HG03460 (cell line): Measurements from ENCODE around the gene NTMT1.

ENCODE experiments used
- ATAC-seq: cut with Tn5 transposase; IDR thresholded peaks from one replicate; pipeline ENCODE4 v1.9.1; 2021; ENCODE audit not compliant: unreplicated experiment

NTMT1 gene

DNA sequence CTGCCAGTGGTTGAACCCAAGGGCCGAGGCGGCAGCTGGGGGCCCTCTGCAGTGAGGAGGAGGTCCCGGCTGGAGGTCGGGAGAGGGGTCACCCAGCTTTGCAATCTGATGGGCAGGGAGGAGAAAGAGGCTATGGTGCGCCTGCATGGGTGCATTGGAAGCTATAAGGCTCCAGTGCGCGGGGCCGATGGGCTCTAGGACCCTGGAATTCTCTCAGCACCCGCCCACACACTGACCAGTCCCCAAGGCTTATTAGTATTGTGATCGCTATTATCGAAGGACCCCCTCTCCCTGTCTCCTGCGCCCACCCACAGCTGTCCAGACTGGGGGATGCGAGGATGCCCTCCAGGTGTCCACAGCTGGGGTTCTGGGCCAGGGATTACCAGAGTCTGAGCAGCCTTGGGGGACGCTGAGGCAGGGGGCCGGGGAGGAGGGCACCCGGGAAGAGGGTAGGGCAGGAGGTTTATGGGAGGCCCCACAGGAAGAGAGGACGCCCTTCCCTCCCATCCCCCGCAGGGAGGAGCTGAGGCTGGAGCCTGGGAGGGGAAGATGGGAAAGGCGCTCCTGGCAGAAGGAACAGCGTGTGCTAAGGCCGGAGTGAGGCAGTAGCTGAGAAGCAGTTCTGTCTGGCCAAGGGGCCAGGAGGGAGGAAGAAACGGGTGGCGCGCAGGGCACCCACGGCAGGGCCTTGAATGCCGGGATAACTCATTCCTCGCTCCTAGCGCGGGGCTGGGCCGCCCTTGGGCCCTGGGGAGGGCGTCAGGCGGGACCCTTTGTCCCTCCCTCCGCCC, 29.2 kb upstream of the NTMT1 start:
- no peak for ATAC-seq

DNA sequence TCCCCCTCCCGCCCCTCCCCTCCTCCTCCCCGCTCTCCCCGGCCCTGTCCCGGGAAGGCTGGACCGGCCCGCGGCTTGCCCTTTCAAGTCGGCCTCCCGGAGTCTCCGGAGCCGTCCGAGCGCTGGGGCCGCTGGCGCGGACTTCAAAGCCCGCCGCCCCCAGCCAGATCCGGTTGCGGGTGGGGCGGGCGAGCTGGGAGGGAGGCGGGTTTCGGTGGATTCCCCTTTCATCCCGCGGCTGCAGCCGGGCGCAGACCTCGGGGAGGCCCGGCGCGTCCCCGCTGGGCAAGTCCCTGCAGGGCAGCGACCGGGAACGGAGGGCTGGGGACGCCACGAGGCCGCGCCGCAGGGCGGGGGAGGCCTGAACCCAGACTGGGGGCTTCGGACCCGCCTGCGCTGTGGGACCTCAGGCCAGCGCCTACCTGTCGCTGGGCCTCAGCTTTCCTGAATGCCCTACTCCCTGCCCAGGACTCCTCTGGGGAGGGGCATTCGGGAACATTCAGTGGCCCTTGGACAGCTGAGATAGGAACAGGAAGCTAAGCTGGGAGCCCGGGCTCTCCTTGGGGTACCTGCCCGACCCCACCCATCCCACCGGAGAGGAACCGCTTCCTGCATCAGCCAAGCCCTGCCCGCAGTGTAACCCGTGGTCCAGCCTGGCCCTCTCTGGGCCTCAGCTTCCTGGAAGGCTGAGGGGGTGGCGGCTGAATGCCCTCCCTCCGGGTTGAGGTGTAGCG, 28.4 kb upstream of the NTMT1 start:
- no peak for ATAC-seq

DNA sequence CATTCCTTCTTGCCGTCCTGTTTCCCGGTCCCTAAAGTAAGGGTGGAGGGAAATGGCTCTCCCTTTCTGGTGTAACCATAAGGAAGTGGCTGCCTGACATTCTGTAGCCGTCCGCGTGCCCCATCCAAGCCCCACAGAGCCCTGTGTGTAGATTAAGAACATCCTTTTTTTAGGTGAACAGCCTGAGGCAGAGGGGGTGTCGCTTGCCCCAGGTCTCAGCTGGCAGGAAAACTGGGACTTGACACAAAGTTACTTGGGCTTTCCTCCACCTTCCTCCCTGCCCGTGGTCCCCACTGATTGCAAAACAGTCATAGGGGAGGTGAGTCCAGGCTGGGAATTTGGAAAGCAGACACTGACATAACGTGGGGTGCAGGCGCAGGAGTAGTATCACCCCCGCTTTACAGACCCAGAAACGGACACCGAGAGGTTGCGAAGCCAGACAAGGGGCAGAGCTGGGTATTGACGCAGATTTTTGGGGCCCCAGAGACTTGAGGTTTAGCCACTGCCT, 27.8 kb upstream of the NTMT1 start:
- no peak for ATAC-seq

DNA sequence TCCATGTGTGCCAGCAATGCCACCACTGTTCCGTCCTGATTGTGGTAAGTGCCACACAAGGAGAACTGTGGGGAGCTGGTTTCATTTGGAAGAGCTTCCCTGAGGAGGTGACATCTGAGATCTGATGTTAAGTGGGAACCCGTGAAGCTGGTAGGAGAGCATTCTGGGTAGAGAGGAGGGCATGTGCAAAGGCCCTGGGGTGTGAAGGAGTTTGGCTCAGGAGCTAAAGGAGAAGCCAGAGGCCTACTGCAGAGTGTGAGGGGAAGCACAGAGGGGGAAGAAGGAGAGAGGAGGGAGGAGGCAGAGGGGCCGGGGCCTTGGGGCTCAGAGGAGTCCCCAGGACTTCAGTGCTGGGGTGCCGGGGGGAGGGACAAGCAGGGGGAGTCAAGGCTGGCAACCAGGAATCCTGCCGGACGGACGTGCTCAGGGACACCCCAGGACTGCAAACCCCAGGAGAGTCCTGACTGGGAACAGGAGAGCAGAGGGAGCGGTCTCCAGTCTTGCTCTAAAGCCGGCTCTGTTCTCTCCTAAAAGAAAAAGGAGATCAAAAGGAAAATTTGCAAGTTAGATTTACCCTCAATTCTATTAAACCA, 24.8 kb upstream of the NTMT1 start:
- ATAC-seq, result no peak

GRCh38 chr9:129602598-129603415, 23.2 kb upstream of the NTMT1 start:
- no peak for ATAC-seq

DNA sequence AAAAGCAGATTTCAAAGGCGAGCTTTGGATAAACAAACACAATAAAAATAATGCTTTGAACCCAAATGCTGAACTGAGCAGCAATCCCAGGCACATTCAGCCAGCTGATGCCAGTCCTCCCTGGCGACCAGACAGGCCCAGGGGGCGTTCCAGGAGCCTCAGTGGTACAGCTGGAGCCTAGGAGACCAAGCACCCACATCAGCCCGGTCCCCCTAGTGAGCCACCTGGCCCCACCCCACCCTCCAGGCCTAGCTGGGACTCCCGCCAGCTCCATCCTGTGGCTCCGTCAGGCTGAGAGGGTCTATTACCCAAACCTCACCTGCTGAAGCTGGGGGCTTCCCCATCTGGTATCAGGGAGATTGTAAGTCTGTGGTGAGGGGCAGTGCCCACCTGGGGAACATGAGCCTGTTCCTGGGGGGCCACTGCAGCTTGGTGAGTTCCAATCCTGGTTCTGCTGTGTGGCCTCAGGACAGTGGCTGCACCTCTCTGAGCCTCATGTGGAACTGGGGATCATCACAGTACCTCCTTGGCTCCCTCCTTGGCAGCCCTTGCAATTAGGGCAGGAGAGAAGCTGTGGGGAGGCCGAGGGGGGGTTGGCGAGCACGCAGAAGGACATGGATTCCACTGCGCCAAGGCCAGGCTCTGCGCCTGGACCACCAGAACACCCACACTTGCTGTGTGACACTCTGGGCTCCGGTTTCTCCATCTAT, 21.8 kb upstream of the NTMT1 start:
- ATAC-seq, result no peak

DNA sequence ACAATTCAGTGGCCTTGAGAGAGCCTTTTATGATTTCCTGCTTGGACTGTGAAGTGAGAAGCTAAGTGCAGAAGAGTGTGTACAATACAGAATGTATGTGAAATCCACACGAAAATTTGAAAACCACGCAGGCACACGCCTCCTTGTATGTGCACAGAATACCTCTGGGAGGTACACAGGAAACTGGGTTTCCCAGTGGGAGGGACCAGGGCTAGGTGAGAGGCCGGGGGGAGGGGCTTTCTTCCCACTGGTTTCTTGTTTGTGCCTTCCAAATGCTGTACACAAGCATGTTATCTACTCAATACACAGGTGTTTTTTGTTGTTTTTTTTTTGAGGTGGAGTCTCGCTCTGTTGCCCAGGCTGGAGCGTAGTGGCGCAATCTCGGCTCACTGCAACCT, 21.2 kb upstream of the NTMT1 start:
- no peak for ATAC-seq

GRCh38 chr9:129606161-129607026, 19.6 kb upstream of the NTMT1 start:
- ATAC-seq, result no peak

DNA sequence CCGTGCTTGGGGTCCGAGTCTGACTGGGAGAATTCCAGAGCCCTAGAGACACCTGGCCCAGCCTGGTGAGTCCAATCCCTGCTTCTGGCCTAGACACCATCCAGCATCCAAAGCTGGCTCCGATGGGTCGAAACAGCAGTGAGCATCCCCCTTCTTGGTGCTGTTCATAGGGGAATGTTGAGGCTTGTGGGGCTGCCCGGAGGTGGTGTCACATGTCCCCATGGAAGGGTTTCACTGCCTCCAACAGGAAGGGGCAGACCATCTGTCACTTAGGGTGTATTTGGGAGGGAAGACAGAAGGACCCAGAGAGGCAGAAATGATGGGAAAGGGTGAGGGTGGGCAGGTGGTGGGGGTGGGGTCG, 19.0 kb upstream of the NTMT1 start:
- no peak for ATAC-seq

DNA sequence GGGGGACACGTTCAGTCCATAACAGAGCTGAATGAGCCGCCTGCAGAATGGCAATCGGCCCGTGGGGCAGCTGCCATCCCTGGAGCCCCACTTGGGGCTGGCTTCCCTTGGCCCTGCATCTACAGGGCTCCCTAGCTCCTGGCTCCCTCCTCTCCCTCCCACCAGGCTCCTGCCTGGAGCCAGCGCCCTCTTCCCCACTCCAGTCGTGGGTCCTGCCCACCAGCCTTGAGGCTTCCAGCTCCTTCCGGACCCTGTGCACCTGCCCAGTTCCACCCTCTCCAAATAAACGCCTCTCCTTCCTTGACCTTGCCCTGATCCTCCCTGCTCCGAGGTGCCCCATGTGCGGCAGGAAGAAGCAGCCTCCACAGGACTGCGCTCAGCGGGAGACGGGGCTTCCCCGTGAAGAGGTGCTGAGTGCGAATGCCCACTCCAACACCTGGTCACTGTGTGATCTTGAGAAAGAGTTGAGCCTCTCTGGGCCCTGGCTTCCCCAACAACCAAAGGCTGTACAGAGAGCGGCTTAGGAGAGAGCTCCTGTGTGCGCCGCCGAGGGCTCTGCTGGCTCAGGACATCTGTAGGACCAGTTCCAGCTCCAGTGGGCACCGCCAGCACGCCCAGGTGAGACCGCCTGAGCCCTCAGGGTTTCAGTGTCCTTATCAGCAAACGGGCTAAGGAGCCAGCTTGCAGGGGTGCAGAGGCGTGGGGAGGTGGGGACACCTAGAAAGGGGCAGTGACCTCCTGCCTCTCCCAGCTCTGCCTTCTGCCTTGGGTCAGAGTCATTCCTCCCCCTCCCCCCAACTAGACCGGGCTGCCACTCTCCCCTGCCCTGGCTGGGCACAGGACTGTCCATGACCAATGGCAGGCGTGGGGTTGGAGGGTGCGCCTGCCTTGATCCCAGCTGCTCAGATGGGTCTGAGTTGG, 17.1 kb upstream of the NTMT1 start:
- ATAC-seq, result no peak

GRCh38 chr9:129609486-129610212, 16.3 kb upstream of the NTMT1 start:
- ATAC-seq, result no peak

DNA sequence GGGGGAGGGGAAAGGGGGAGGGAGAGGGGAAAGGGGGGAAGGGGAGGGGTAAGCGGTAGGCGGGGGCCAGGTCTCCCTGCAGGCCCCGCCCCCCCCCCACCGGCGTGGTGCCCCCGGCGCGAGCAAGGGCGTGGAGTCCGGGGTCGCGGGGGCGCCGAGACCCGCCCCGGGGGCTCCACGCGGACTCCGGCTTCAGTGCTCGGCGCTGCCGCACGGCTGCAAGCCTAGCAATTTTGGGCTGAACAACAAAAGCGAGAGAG, 15.8 kb upstream of the NTMT1 start:
- ATAC-seq, result no peak

DNA sequence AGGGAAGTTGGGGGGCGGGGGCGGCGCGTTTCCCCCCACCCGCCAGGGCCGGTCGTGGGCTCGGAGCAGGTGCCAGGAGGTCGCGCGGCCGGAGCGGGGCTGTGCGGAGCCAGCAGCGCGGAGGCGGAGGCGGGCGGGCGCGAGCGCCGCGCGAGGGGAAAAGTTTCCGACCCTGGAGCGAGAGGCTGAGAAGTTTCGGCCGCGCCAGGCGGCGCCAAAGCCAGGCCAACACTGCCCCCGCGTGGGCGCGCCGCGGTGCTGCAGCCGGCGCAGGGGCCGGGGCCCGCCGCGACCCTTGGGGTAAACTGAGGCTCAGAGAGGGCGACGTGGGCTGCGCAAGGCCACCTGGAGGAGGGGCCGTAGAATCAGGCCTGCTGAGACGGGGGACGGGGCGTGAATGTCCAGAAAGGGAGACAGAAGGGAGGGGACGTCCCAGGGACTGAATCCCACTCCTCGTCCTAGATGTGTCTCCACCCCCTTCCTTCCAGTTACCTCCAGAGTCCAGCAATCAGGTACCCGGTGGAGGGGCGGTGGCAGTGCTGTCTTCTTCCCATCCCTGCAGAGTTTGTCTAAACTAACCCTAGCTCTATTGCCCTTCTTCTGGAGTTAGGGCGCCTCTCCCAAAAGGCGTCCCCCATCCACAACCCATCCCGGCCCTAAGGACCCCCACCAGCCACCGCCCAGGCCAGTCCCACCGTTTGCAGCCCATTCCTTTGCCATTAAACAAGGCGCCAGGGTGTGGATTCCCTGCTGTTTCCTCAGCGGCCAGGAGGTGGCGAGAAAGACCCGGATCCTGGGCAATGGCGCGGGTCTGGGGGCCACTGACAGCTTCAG, 15.3 kb upstream of the NTMT1 start:
- no peak for ATAC-seq

DNA sequence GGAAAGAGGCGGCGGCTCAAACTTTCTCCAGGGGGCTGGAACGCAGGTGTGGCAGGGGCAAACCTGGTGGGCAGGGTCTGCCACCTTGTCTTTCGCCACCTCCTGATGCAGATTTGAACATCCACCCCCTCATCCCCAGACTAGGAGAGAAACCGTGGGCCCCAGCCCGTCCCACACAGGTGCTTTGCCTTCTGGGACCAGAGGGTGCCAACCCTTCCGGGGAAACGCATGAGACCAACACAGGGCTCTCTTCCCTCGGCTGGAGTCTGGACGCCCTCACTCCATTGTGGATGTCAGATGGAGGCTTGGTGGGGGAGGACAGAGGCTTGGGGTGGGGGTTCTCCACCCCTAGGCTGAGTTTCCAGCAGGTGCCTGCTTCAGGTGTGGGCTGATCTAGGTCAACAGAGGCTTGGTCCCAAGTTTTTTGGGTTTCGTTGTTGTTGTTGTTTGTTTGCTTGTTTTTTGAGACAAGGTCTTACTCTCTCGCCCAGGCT, 14.6 kb upstream of the NTMT1 start:
- no peak for ATAC-seq

DNA sequence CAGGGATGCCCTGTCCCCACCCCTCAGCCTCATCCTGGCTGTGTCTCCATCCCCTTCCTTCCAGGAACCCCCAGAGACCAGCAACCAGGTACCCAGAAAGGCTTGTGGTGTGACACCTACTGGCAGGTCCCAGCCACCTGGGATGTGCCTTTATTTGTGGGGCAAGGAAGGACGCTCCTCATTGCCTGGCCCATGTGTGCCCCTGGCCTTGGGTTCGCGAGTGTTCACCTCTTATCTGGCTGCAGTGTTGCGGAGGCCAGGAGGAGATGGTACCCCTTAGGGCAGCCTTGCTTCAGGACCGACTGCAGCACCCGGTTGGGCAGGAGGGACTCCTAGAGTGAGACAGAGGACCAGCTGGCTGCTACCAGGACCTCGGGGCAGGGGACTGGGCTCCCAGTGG, 13.8 kb upstream of the NTMT1 start:
- ATAC-seq, result no peak

DNA sequence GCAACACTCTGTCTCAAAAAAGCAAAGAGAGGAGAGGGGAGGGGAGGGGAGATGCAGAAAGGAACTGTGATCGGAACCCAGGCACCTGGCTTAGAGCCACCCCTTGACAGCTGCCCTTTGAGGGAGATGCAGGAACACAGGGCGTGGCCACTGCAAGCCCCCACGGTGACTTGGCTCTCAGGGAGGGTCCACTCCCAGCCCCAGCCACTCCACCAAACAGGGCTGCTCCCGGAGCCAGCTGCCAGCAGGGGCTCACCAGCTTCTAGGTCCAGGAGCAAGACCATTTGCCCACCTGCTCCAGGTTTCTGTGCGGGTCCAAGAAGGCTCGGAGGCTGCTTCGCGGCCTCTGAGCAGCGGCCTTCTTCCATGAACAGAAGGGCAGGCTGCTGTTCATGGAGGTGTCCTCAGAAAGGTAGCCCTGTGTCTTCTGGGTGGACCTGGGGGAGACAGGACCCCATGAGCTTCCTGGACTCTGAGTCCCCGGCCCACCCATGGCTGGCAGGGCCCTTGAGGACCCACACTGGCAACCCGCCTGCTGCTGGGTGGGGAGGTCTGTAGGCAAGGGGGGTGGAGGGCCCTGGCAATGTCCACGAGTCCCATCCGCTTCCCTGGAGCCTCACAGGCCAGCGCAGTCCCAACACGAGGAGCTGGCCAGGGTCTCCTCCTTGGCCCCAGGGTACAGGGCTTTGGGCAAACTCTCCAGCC, 13.0 kb upstream of the NTMT1 start:
- ATAC-seq, result no peak
